Hindlimb muscle (tissue), 1 donor: ENCODE data around the gene BRINP2. TPM values are rescaled to one million over a fixed set of nuclear protein-coding genes. Genes with fewer than 3 reads are reported as not detected.

Experiments
- DNase-seq: peaks from one replicate; pipeline ENCODE4 v3.0.0-alpha.2; 2013
- polyA plus RNA-seq: library from polyadenylated mRNA; unstranded; fragments of 120-200 nt; gene quantifications from one replicate; pipeline ENCODE4 v1.2.1, GENCODE V29; 2013; ENCODE audit not compliant: insufficient read length

BRINP2 gene, protein sequence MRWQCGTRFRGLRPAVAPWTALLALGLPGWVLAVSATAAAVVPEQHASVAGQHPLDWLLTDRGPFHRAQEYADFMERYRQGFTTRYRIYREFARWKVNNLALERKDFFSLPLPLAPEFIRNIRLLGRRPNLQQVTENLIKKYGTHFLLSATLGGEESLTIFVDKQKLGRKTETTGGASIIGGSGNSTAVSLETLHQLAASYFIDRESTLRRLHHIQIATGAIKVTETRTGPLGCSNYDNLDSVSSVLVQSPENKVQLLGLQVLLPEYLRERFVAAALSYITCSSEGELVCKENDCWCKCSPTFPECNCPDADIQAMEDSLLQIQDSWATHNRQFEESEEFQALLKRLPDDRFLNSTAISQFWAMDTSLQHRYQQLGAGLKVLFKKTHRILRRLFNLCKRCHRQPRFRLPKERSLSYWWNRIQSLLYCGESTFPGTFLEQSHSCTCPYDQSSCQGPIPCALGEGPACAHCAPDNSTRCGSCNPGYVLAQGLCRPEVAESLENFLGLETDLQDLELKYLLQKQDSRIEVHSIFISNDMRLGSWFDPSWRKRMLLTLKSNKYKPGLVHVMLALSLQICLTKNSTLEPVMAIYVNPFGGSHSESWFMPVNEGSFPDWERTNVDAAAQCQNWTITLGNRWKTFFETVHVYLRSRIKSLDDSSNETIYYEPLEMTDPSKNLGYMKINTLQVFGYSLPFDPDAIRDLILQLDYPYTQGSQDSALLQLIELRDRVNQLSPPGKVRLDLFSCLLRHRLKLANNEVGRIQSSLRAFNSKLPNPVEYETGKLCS
- 0.17 TPM for polyA plus RNA-seq

DNA sequence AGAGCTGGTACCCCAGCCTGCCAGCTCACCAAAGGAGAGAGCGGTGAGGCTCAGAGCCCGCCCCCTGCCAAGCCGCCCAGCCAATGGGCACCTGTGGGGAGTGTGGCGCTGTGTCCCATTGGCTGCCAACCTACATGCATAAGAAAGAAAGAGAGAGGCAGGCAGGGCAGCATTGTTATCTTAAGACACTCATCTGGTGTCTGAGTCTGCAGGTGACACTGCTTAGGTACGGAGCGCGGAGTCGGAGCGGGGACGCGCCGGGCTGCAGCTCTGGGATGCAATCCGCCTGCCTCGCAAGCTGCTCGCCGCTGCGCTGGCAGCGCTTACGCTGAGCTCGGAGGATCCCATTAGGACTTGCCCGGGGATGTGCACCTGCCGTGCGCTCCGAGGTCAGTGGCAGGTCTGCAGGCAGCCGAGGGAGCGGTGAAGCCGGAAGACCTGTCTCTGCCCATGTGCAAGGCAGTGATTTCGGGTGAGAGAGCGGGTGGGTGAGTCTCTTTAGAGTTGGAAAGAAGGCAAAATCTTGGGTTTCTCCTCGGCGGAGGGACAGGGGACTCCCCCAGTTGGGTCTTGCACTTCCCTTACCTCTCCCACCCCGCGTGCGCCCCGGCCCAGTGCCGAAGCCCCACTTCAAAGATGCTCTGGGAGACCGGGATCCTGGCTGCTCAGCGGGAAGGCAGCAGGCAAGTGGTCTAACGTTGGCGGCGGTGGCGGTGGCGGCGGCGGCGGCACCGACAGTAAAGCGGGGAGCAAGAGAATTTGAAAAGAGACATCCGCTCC lies at the start of gene BRINP2:
Gene BRINP2, plus strand, starts transcription at position 203 of the 780 bp plus-strand sequence. CDS start 58,919 bp downstream, outside the sequence.
- DNase-seq, result peak; percentile 30

DNA sequence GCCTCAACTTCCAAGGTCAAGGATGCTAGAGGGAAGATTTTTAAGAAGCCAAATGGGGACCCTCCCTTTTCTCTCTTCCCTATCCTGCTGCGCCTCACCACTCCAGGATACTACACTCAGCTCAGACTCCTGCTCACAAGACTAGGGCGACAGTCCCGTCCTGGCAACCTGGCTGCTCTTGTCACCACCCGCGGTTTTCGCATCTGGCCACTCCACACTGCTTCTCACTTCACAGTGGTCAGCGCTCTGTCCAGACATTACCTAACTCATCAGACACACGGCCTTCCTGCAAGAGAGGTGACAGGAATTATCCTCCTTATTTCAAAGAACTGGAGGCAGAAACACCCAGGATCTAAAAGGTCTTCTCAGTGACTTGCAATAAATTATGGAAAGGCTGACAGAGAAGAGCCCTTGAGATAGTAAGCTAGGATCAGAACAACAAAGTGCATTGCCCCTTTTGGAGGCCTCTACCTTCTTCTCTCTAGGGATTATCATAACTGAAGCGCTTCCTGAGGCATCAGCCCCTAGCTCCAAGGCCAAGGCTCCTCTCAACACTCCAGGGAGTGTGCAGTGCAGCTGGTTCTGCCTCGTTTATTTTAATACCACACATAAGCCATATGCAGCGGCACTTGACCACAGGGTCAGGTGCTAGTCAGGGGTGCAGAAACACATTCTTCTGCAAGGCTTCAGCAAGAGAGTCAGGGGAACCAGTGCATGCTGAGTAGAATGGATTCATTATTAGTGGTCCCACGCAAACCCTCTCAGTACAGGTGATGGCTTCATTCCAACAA lies 48.1 kb upstream of the BRINP2 start:
- no peak for DNase-seq

DNA sequence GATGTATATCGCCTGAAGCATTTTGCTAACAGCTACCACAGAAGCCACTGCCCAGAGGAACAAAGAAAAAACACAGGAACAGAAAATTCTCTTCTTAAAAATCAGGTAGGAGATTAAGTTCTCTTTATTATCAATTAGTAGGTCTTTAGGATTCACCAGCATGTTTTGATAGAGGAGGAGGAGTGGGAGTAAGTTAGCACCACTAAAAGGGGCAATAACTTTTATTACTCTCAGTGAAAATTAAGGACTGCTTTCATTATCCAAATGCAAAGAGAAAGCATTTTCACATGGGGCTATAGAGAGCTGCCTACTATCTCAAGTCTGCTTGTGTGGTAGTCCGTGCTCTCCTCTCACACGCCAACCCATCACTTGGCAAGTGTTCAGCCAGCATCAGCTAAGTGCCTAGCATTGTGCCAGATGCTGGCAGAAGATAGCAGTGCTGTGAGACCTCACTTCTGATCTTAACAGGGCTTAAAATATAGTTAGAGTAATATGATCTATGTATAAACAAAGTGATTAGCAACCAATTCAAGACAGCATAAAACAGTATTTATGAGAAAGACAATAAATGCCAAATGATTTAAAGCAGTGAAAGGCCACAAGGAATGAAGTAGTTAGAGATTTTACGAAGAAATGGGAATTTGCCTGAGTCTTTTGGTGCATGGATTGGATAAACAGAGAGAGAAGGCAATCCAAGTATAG lies 46.0 kb upstream of the BRINP2 start:
- DNase-seq, result no peak

DNA sequence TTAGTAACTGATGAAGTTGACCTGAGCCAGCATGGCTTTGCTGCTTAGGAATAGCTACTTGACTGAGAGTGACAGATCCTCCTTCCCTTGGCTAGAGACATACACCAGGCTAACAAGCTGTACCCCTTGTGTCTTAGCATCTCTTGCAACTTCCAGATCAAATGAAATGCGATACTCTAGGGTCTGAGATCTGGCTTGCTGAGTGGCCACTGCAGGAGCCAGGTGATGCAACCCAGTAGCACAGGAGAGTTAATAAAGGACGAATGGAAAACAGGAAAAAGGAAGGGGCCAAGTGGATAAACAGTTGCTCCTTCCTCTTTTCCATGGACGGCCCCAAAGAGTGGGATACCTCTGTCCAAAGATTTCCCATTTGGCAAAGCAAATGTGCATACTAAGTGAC lies 44.5 kb upstream of the BRINP2 start:
- DNase-seq, result no peak

DNA sequence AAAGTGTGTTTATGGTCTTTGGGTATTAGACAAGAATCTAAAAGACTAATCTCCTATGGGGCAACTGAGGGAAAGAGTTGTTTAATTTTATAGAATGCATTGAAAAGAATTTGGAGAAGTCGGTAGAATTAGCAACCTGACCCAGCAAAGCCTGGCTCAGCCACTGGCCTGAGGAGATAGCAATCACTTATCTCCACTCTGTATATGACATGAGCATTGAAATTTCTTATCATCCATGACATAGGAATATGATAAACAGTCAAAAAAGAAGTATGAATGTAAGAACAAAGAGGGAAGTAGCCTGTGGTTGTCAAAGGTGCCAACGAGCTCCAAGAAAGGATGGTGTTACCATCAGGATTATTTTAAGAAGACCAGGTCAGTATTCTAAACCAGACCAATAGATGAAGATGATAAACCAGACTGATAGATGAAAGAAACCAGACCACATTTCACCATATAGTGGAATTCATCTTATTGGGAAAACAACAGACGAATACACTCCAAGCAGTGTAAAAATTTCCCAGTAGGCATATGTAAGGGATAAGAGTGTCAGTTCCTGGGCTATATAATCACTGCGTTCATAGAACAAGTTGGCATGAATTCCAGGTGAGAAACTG lies 42.0 kb upstream of the BRINP2 start:
- DNase-seq, result no peak

DNA sequence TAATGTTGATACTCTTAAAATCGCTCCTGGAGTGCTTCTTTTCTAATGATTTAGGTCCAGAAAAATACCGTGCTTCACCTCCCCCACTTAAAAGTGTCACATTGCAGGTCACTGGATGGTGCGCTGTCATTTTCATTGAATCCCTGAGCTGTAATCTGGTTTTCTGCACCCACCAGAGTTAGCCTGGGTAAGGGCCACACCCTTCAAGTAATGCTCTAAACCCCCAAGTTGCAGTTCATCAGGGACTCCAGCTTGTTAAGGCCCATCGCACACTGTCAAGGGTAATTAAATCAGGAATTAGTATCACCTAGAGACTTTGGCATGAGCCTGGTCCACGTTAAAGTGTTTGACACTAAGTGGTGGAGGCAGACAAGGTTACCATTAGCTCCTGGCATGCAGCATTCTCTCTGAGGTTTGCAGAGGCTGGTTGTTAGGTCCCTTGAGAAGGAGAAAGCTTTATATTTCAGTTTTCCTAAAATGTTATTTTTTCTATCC lies 40.3 kb upstream of the BRINP2 start:
- no peak for DNase-seq

DNA sequence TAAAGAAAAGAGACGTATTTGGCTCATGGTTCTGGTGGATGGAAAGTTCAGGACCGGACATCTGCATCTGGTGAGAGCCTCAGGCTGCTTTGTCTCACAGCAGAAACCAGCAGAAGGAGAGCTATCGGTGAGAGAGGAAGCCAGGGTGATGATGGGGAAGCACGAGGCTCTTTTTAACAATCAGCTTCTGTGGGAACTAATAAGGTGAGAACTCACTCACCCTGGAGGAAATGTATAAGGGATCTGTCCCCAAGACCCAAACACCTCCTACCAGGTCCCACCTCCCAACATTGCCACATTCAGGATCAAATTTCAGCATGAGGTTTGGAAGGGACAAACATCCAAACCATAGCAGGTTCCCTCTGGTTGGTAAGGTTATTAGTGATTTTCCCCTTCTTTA lies 39.0 kb upstream of the BRINP2 start:
- DNase-seq, result no peak

DNA sequence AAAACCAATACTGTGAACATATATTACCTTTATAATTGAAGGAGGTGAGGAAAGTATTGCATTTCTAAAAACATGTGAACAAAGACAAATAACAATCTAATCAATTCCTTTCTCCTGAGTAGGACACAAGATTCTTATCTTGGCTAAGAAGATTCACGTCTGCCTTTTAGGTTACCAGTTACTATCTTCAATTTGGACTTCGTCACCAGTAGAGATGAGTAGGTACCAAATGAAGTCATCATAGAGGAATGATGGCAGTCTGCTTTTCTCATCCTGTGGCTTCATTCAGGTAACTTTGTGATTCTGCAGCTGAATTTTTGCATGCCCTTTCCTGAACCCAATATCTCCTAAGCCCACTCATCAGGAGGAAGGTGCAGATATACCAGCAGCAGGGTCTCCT lies 38.6 kb upstream of the BRINP2 start:
- no peak for DNase-seq

DNA sequence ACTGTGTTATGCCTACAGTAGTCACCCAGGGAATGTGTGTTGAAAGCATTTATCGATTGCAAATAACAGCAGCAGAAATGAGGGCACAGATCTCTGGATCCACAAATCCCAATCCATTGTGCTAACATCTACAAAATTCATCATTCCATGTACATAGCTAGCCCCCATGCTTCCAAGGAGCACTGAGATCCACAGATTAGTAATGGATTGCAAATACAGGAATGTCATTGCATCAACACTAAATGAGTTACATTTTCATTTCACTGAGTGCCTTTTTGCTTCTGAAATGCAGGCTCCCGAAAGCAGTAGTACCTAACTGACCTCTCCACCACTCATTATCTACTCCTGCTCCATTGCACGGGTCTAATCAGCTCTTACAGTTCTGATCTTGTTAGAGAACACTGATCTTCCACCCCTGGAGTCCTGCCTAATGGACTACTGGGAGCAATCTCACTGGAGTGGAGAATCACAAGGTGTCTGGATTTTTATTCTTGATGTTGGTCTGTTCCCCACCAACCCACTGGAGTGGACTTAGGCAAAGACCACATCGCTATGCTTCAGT lies 36.7 kb upstream of the BRINP2 start:
- no peak for DNase-seq

DNA sequence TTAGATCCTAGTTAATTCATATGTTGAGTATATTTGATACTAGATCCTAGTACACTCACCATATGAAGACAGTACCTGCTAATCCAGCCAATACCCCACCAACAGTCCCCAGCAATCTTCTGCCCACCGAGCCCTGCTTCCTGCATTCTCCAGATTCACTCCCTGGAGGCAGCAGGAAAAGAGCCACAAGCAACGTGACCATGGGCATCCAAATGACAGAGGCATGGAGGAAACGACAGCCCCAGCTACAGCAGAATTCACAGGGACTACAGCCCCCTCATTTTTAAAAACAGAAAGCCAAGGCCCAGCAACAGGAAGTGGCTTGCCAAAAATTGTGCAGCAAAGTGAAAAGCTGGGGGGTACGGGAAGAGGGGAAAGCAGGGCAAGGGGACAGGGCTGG lies 35.5 kb upstream of the BRINP2 start:
- DNase-seq, result no peak

DNA sequence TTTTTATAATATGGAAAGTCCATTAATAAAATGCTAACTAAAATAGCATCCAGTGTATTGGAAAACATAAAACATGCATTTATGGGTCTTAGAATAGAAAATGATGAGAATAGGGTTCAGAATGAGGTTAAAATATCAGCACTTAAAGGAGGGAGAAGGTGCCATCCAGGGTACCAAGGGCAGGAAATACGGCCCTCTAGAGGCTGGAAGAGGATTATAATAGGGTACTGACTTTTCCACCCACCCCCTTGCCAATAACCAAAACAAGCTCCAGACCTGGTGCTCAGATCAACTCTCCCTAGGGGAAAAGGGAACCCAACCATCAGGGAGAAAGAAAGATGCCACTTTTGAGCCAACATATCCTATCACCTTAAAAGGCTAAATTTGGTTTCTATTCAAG lies 32.9 kb upstream of the BRINP2 start:
- no peak for DNase-seq

DNA sequence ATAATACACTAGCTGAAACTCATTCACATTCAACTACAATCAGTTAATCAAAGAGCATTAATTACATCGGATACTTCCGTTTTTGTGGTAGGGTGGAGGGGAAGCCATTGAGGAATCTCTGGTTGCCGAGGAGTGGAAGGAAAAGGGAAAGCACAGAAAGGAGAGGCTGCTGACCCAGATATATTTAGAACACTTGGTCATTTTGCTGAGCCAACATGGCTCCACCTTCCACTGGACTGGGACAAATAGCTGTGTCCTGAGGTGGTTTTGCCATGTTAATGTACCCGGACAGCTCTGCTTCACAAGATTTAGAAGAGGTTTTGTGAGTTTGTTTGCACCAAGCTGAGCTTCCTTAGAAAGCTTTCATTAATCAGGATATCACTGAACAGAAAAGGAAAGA lies 32.4 kb upstream of the BRINP2 start:
- DNase-seq, result no peak

DNA sequence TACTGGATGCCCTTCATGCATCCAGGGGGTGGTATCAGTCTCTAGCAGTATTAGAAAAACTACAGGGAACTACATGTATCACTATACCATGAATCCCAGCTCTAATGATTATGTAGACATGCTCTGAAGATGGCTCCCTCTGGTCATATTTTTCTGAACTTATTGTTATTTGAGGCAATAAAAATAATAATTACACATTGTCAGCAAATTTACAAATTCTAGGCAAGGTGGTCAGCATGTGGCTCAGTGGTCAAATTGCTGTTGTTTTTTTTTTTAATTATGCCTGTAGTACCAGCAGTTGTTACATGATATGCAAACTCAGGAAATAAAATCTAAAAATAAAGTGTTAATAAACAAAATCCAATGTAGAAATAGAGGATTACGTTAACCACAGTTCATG lies 28.7 kb upstream of the BRINP2 start:
- DNase-seq, result no peak

DNA sequence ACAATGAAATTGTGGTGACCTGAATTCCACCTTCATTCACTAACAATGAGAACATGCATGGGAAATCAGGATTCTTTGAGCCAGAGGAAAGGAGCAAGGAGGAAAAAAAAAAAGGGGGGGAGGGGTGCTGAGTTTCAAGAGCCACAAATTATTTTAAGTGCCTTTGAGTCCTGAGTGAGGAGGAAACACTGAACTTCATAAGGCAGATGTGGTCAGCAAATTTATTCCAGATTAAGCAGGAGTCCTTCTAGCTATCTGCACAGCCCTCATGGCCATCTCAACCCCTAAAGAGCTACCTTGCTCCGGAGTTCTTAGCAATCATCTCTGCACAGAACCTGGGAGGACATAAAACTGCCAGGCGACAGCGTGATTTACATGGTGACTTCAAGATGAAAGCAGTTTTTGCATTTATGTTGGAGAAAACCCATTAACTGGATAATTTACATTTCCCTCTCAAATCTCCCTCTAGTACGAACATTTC lies 27.9 kb upstream of the BRINP2 start:
- no peak for DNase-seq

DNA sequence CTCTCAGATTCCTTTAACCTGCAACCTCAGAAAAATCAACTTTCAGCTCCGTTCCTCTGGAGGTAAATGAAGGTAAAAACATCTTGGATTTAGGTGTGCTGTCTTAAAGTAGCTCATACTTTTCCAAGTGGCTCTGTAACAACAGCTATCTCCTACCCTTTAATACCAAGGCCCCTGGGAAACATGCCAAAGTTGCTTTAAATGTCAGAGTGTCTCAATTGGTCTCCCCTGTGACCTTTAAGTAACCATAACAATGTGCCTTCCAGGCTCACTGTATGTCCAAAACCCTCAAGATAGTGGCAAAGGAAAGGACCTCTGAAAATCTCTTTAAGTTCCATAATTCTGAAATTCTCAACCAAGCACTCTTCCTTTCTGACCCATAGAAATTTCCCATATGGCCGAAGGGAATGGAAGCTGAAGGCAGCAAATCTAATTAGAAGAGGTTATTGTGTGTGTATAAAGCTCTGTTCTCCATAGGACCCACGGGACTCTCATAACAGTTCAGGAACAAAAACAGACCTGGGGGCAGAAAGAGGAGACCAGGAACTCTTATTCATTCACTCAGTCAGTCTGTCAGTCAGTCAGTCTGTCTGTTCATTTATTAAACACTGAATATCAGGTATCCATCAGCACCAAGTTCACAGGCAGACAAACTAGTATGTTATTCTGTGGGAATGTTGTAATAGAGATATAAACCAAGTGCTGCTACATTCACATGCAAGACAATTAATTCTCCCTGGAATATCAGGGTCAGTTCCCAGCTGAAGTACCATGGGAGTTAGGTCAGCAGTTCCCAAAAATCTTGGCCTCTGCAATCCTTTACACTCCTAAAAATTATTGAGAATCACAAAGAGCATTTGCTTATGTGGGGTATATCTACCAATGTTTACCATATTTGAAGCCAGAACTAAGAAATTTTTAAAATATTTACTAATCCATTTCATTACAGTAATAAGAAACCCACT lies 25.4 kb upstream of the BRINP2 start:
- no peak for DNase-seq

DNA sequence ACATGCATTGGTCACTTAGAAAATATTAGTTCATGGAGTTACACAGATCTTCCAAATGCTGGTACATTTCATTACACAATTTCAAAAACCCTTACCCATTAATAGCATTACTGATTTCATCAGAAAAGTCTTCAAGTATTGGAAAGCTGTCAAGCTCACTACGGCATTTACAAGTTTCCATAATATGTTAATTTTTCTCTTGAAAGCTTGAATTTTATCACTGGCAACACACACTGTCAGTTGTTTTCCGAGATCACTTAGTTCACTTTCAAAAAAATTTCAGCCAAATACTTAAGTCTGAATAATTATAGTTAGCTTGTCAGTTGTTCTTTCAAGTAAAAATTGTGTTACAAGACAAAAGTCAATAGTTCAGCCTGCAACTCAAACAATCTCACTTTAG lies 24.3 kb upstream of the BRINP2 start:
- DNase-seq, result no peak

DNA sequence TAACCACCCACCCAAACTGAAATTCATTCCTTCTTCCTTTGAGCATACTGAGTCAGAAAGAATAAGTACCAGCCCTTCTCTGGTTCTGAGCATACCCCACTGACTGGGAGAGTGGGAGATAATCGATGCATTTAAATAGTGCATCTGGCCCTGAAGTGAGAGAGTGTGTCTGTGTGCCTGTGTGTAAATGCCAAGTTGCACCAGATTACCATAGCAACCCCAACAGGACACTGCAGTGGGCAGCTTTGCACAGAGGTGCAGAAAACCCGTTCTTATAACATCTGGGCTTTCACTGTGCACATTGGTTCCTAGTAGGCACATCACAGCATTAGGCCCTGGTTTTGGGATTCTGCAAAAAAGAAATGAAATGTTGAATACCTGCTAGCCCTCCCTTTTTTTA lies 8.5 kb upstream of the BRINP2 start:
- DNase-seq, result no peak

DNA sequence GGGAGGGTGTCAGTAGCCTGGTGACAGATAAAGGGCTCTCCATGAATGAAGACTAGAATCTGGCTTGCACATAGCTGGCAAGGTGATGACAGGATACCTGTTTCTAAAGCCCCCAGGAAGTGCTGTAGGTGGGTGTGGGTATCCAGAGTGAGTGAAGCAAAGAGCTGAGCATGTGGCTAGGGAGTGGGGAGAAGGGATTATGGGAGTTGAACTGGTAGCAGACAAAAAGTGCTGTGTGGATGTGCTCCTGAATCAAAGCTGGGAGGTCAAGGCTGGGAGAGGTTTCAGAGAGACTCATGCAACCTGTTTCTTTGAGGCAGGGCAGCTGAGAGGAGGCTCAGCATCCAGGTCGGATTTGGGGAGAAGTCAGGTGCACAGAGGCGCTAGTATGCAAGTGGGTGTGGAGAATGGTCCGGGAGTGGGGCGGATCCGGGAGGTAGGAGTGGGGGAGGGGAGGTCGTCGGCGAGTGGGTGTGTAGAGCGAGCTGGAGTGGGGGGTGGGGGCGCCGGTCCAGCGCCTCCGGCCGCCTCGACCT lies 6.8 kb upstream of the BRINP2 start:
- no peak for DNase-seq
